WTC11 (cell line): Measurements from ENCODE around the gene AGPS.
"Not testable (repeated sequence)": the region's sequence is repeated elsewhere in the genome, so short reads cannot be mapped to it uniquely, and the experiment has no call there.

ENCODE experiments used
- ESRRA ChIP-seq: sonication (generic); formaldehyde crosslinking; IDR thresholded peaks from 2 replicates; pipeline ENCODE4 v1.8.1; 2022; ENCODE audit warnings: mild to moderate bottlenecking, missing genetic modification reagents, borderline replicate concordance
- FOXJ3 ChIP-seq: sonication (generic); formaldehyde crosslinking; IDR thresholded peaks from 2 replicates; pipeline ENCODE4 v1.9.0; 2021; ENCODE audit warnings: missing genetic modification reagents, mild to moderate bottlenecking, borderline replicate concordance
- NR2C2 ChIP-seq: sonication (generic); formaldehyde crosslinking; IDR thresholded peaks from 2 replicates; pipeline ENCODE4 v1.8.0; 2022; ENCODE audit warnings: mild to moderate bottlenecking, missing genetic modification reagents
- ZNF263 ChIP-seq: sonication (generic); formaldehyde crosslinking; IDR thresholded peaks from 2 replicates; pipeline ENCODE4 v1.8.1; 2022; ENCODE audit warnings: low read depth, mild to moderate bottlenecking, moderate library complexity, missing genetic modification reagents
- ZNF423 ChIP-seq: fragments of 250-450 bp; sonication (Bioruptor Pico); IDR thresholded peaks from 2 replicates; pipeline ENCODE4 v2.1.2; 2022; ENCODE audit warnings: mild to moderate bottlenecking, moderate library complexity
- TF ChIP-seq, protein P1 (sequence below): sonication (generic); formaldehyde crosslinking; IDR thresholded peaks from 2 replicates; pipeline ENCODE4 v1.8.0; 2022; ENCODE audit warnings: mild to moderate bottlenecking, missing genetic modification reagents
- TF ChIP-seq, protein P2 (sequence below): fragments of 200-600 bp; IDR thresholded peaks from 2 replicates; pipeline ENCODE4 v1.8.0; 2022; ENCODE audit warnings: antibody characterized with exemption
- TF ChIP-seq, protein P3 (sequence below): sonication (generic); formaldehyde crosslinking; IDR thresholded peaks from 2 replicates; pipeline ENCODE4 v1.8.1; 2022; ENCODE audit warnings: low read depth, missing genetic modification reagents, borderline replicate concordance
- TF ChIP-seq, protein P4 (sequence below): sonication (generic); formaldehyde crosslinking; IDR thresholded peaks from 2 replicates; pipeline ENCODE4 v1.8.0; 2022; ENCODE audit warnings: mild to moderate bottlenecking, missing genetic modification reagents
- TF ChIP-seq, protein P5 (sequence below): sonication (generic); formaldehyde crosslinking; IDR thresholded peaks from 2 replicates; pipeline ENCODE4 v1.8.0; 2022; ENCODE audit warnings: mild to moderate bottlenecking, missing genetic modification reagents

DNA sequence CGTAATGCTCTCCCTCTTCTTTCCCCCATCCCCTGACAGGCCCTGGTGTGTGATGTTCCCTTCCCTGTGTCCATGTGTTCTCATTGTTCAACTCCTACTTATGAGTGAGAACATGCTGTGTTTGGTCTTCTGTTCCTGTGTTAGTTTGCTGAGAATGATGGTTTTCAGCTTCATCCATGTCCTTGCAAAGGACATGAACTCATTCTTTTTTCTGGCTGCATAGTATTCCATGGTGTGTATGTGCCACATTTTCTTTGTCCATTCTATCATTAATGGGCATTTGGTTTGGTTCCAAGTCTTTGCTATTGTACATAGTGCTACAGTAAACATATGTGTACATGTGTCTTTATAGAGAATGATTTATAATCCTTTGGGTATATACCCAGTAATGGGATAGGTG is 24.6 kb upstream of the AGPS start:
- TF ChIP-seq, protein P1, sequence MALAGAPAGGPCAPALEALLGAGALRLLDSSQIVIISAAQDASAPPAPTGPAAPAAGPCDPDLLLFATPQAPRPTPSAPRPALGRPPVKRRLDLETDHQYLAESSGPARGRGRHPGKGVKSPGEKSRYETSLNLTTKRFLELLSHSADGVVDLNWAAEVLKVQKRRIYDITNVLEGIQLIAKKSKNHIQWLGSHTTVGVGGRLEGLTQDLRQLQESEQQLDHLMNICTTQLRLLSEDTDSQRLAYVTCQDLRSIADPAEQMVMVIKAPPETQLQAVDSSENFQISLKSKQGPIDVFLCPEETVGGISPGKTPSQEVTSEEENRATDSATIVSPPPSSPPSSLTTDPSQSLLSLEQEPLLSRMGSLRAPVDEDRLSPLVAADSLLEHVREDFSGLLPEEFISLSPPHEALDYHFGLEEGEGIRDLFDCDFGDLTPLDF: not testable (repeated sequence)
- not testable (repeated sequence) for TF ChIP-seq FOXJ3 (CRISPR knock-in tag); ZNF263 (CRISPR knock-in tag); ZNF423; NR2C2; ESRRA (CRISPR knock-in tag)
- TF ChIP-seq, protein P2, sequence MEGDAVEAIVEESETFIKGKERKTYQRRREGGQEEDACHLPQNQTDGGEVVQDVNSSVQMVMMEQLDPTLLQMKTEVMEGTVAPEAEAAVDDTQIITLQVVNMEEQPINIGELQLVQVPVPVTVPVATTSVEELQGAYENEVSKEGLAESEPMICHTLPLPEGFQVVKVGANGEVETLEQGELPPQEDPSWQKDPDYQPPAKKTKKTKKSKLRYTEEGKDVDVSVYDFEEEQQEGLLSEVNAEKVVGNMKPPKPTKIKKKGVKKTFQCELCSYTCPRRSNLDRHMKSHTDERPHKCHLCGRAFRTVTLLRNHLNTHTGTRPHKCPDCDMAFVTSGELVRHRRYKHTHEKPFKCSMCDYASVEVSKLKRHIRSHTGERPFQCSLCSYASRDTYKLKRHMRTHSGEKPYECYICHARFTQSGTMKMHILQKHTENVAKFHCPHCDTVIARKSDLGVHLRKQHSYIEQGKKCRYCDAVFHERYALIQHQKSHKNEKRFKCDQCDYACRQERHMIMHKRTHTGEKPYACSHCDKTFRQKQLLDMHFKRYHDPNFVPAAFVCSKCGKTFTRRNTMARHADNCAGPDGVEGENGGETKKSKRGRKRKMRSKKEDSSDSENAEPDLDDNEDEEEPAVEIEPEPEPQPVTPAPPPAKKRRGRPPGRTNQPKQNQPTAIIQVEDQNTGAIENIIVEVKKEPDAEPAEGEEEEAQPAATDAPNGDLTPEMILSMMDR: not testable (repeated sequence)
- TF ChIP-seq, protein P3, sequence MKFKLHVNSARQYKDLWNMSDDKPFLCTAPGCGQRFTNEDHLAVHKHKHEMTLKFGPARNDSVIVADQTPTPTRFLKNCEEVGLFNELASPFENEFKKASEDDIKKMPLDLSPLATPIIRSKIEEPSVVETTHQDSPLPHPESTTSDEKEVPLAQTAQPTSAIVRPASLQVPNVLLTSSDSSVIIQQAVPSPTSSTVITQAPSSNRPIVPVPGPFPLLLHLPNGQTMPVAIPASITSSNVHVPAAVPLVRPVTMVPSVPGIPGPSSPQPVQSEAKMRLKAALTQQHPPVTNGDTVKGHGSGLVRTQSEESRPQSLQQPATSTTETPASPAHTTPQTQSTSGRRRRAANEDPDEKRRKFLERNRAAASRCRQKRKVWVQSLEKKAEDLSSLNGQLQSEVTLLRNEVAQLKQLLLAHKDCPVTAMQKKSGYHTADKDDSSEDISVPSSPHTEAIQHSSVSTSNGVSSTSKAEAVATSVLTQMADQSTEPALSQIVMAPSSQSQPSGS (CRISPR knock-in tag): not testable (repeated sequence)
- TF ChIP-seq, protein P4, sequence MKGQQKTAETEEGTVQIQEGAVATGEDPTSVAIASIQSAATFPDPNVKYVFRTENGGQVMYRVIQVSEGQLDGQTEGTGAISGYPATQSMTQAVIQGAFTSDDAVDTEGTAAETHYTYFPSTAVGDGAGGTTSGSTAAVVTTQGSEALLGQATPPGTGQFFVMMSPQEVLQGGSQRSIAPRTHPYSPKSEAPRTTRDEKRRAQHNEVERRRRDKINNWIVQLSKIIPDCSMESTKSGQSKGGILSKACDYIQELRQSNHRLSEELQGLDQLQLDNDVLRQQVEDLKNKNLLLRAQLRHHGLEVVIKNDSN (CRISPR knock-in tag): not testable (repeated sequence)
- TF ChIP-seq, protein P5, sequence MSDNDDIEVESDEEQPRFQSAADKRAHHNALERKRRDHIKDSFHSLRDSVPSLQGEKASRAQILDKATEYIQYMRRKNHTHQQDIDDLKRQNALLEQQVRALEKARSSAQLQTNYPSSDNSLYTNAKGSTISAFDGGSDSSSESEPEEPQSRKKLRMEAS (CRISPR knock-in tag): not testable (repeated sequence)
